Activated T-helper 1 cell treated with Interleukin-2 at 50 U/mL for 16 hours (primary cell): ENCODE results near the gene OGFOD2.

Experiments
- DNase-seq: peaks from one replicate; pipeline ENCODE4 v3.0.0-alpha.2; 2020; ENCODE audit warnings: low read depth

The OGFOD2 gene

GRCh38 chr12:122951979-122952892, 22.8 kb upstream of the OGFOD2 start:
- DNase-seq = peak; percentile 55

- no peak for DNase-seq
These were observed 19.9 kb upstream of the OGFOD2 start for GRCh38 chr12:122955156-122955555.

GRCh38 chr12:122956035-122956434, 19.0 kb upstream of the OGFOD2 start:
- DNase-seq = no peak

GRCh38 chr12:122958198-122958888, 16.7 kb upstream of the OGFOD2 start:
- DNase-seq = no peak

GRCh38 chr12:122959566-122960192, 15.4 kb upstream of the OGFOD2 start:
- DNase-seq = no peak

- no peak for DNase-seq
These were observed 14.9 kb upstream of the OGFOD2 start for GRCh38 chr12:122960193-122960569.

- DNase-seq = no peak
These were observed 13.3 kb upstream of the OGFOD2 start for GRCh38 chr12:122961531-122962329.

GRCh38 chr12:122963941-122964265, 11.1 kb upstream of the OGFOD2 start:
- DNase-seq = no peak

GRCh38 chr12:122964439-122965257, 10.4 kb upstream of the OGFOD2 start:
- DNase-seq = no peak

GRCh38 chr12:122965321-122965751, 9.7 kb upstream of the OGFOD2 start:
- DNase-seq = no peak

- DNase-seq = peak; percentile 89
These were observed 8.9 kb upstream of the OGFOD2 start, which contains the start of gene ABCB9 for GRCh38 chr12:122965851-122966742. Gene ABCB9 (minus strand): TSS chr12:122966463. CDS start chr12:122960235, 6,228 bp downstream.

- no peak for DNase-seq
These were observed 8.1 kb upstream of the OGFOD2 start for GRCh38 chr12:122966743-122967550.

GRCh38 chr12:122968104-122968503, 6.9 kb upstream of the OGFOD2 start:
- no peak for DNase-seq

- no peak for DNase-seq
These were observed 5.4 kb upstream of the OGFOD2 start for GRCh38 chr12:122969676-122970075.

GRCh38 chr12:122974274-122974891, 661 bp upstream of the OGFOD2 start:
- DNase-seq = peak; percentile 97

- no peak for DNase-seq
These were observed 975 bp downstream of the OGFOD2 start for GRCh38 chr12:122975790-122976647.

- DNase-seq = no peak
These were observed 1.6 kb downstream of the OGFOD2 start for GRCh38 chr12:122976648-122976975.

- no peak for DNase-seq
These were observed 2.1 kb downstream of the OGFOD2 start for GRCh38 chr12:122977153-122977552.
